Activated T-cell treated with anti-CD3 and anti-CD28 coated beads for 48 hours (primary cell): ENCODE results near the gene XRCC4.
"Not testable (repeated sequence)": the region's sequence is repeated elsewhere in the genome, so short reads cannot be mapped to it uniquely, and the experiment has no call there.

Source experiments
- DNase-seq: peaks from one replicate; pipeline ENCODE4 v3.0.0-alpha.2; 2020; ENCODE audit warnings: low read depth

The XRCC4 gene

GRCh38 chr5:83353774-83354173 is 276.4 kb downstream of the XRCC4 start:
- DNase-seq, result no peak

DNA sequence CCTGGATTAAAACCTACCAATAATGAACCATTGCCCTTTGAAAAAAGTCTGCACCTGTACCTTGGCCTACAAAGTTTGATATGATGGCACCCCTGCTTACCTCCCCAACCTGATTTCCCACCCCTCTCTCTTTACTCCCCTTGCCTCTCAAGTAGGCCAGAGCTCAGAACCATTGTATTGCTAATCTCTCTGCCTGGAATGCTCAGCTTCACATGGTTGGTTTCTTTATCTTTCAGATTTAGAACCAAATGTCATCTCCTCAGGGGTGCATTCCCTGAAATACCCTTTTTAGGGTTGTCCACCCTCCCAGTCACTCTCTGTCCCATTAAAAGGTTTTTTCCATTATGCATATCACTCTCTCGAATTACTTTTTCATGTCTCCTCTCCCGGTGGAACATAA is 277.6 kb downstream of the XRCC4 start:
- no peak for DNase-seq

- not testable (repeated sequence) for DNase-seq
These were observed 278.2 kb downstream of the XRCC4 start for GRCh38 chr5:83355482-83356014.

DNA sequence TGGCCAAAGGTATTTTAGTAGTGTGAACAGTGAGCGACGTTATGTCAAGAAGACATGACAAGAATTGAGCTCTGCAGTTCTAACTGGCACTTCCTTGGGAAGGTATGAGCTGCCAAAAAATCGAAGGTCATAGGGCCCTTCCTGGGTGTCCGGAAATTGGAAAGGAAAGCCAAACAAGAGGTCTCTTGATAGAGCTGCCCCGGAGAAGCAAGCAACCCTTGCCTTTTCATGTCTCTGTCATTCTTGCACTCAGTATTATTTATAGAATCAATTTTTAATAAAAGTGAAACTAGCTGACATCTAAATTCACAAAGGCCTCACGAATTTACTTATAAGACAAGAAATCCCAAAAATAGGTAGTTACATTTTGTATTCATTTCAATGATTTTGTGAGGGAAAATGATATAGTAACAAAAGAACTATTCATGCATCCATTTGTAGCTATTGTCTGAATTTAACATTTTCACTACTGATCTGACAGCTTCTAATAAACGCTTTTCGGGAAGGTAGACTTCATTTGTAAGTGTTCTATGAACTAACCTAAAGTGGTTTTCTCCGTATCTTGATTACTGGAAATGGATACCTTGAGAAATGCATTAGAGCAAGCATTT is 280.4 kb downstream of the XRCC4 start:
- no peak for DNase-seq

DNA sequence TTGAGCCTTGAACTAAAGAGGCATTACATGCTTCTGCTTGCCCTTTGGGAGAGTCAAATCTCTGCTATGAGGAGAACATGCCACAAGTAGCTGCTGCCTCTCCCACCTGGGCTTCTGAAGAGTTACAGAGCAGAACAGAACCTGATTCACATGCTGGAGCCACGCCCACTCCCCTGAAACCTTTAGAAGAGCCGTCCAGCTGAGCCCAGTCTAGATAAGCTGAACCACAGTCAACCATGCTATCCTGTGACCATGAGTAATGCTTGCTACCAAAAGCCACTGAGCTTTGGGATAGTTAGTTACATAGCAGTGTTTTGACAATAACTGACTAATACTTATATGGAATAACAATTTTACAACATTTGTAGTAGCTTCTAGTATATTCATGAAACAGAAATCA is 283.2 kb downstream of the XRCC4 start:
- no peak for DNase-seq

GRCh38 chr5:83362526-83362925 is 285.2 kb downstream of the XRCC4 start:
- DNase-seq, result no peak

GRCh38 chr5:83363111-83363885 is 286.0 kb downstream of the XRCC4 start:
- no peak for DNase-seq

- no peak for DNase-seq
These were observed 286.5 kb downstream of the XRCC4 start for GRCh38 chr5:83363886-83364275.

DNA sequence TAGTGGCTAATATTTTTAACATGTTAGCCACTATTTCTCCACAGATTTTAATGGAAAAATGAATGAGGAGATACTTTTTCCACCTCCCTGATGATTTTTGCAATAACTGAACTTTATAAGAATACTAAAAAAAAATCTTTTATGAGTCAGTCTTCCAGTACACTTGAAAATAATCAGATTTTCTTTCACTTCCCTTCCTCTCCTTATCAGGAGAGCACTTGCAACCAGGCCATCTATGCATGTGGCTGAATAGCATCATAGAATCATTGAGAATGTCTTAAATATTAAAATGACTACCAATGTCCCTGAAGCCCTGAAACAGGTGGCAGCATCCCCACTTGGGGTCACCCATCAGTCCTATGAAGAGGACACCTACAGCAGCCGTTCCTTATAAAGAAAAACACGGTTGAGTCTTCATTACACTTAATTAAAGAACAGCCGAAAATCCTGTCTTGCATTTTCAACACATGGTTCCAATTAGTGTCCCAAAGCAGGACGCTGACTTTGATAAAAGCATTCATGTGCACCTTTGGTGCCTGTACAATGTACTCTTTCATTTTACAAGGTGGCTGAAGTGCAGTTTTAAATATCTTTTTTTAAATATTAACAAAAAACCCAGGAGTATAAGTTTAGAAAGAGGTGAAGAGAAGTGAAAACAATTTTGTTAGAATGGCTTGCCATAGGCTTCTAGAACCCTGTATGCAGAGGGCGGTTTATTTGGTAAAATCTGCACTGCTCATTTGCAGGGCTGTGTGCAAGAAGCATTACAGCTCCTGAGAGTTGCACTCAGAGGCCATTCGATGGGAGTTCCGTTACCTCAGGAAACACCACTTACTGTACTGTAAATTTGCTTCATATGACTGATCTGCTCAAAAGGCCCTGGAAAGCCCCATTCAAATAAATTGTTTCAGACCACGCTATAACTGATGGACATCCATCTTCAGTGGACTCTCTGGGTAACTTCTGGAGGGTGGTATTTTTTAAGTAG is 287.3 kb downstream of the XRCC4 start:
- DNase-seq, result no peak

DNA sequence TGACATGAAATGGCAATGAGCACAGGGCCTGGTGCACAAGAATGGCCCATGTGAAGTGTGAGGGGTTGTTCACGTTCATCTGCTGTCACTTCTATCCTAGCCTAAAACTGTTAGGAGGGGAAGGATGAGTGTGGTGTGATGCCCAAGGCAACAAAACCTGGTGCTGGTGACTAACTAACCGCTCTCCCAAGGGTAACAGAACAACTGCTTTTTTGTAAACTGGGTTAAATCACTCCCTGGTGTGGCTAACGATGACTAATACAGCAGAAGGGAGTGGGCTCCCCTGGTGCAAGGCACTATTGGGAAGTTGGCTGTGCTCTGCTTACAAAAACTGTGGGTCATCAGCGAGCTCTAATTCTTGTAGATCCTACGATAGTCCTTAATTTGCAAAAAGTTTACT is 291.0 kb downstream of the XRCC4 start:
- no peak for DNase-seq

DNA sequence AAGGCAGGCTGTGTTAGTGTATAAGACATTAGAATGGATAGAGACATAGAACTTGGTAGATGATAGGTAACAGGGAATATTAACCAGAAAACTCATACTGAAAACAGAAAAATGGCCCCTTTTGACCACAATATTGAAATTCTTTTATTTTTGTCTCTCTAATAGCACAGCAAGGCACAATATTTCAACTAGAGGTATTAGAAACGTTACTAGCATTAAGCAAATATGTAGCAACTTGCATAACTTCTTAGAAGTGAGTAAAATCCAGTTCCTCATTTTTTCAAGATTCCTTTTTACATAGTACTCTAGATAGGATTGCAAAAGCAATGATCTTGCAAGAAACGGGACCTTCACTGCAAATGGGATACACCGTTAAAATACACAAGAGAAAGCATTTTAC is 291.5 kb downstream of the XRCC4 start:
- DNase-seq, result no peak

- DNase-seq, result no peak
These were observed 293.6 kb downstream of the XRCC4 start for GRCh38 chr5:83370957-83371356.

- no peak for DNase-seq
These were observed 294.4 kb downstream of the XRCC4 start for GRCh38 chr5:83371726-83372125.

- DNase-seq, result no peak
These were observed 297.2 kb downstream of the XRCC4 start for GRCh38 chr5:83374547-83374946.

GRCh38 chr5:83375049-83375745 is 297.9 kb downstream of the XRCC4 start:
- DNase-seq, result no peak

DNA sequence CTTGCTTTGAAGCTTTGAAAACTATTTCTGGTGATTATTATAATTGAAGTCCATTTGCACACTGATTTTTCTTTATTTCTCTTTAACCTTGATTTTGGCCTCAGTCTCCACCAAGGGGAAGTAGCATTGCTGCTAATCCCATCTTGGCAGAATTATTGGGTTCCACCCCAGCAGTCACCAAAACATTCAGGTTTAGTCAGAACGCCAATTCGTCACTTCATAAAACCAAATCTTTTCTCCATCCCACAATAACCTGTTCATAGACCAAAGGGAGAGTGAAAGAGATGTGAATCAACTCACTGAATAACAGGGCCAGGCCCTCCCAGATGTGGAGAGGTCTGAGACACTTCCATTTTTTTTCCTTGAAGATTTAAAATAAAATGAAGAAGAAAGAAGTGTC is 299.1 kb downstream of the XRCC4 start:
- DNase-seq, result no peak

- no peak for DNase-seq
These were observed 300.0 kb downstream of the XRCC4 start for GRCh38 chr5:83377131-83377865.

DNA sequence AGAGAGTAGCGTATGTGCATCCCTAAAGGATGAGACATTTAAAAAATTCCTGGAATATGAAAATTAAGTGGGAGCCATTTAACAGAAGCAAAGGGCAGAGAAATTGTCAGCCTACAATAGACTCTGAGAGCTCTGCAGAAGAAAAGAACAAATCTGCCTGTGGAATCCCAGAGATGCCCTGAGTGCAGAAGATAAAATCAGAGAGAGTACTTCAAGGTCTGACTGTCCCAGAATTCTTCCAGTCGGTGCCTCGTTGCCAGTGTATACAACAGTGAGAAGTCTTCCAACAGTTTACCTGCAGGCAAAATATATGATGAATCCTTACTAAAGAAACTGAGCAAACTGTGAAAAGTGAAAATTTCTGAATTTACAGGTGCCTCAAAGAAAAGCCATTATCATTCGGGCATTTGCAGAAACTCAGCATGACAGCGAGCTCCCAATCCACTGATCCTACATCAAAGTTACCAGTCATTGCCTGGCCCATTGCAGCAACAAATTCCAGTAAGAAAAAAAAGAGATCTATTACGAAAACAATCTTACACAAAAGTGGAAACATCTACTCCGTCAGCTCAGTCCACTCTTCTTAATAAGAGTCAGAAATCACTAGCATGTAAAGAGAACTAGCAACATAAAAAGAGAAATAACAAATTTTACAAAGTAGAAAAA is 301.4 kb downstream of the XRCC4 start:
- DNase-seq, result no peak

DNA sequence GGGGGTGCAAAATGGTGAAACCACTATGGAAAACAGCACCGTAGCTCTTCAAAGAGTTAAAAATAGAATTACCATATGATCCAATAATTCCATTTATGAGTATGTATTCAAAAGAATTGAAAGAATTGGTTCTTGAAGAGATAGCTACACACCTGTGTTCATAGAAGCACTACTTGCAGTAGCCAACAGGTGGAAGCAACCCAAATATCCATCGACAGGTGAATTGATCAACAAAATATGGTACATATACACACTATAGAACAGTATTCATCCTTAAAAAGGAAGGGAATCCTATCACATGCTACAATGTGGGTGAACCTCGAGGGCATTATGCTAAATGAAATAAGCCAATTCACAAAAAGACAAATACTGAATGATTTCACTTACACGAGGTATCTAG is 308.5 kb downstream of the XRCC4 start:
- no peak for DNase-seq

DNA sequence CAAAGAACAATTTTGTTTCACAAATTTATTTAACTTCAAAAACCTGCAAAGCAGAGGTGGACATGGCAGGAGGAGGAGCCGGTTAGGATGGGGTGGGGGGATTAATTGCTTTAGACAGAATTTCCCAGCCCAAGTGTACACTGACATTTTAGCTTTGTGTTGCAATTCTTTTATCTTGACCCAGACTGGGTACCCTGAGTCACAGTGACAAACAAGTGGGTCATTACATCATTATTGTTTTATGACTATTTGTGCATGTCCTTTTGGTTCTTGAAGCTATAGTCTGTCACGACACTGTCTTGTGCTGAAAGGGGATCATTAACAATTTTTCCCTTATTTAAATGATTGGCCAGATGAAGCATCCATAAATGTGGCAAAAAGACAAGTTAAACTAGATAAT is 309.7 kb downstream of the XRCC4 start:
- DNase-seq, result no peak

- DNase-seq, result no peak
These were observed 311.3 kb downstream of the XRCC4 start for GRCh38 chr5:83388608-83389007.
